Neural crest cell (in vitro differentiated cells): Measurements from ENCODE around the gene CARD19. TPM values are rescaled to one million over a fixed set of nuclear protein-coding genes. Genes with fewer than 3 reads are reported as not detected.

Experiments used
- DNase-seq: peaks from one replicate; pipeline ENCODE4 v3.0.0; 2021; ENCODE audit warnings: low read depth, mixed read lengths, low spot score
- H3K27ac Mint-ChIP-seq: one replicate; pipeline ENCODE4 v1.8.0; 2021; ENCODE audit warnings: mild to moderate bottlenecking, mixed read lengths; ENCODE audit not compliant: unreplicated experiment
- H3K27me3 Mint-ChIP-seq: 2 replicates; pipeline ENCODE4 v1.8.0; 2021; ENCODE audit warnings: low read depth, mild to moderate bottlenecking, mixed read lengths
- H3K36me3 Mint-ChIP-seq: 2 replicates; pipeline ENCODE4 v1.8.0; 2021; ENCODE audit warnings: low read depth, mild to moderate bottlenecking, mixed read lengths
- H3K4me1 Mint-ChIP-seq: 2 replicates; pipeline ENCODE4 v1.8.0; 2021; ENCODE audit warnings: mixed read lengths
- H3K4me3 Mint-ChIP-seq: one replicate; pipeline ENCODE4 v1.8.0; 2021; ENCODE audit warnings: mild to moderate bottlenecking, mixed read lengths
- H3K9me3 Mint-ChIP-seq: 2 replicates; pipeline ENCODE4 v1.8.0; 2021; ENCODE audit warnings: mixed read lengths
- CTCF ChIP-seq: fragments of 200-600 bp; sonication (generic); conservative IDR thresholded peaks from 2 replicates; pipeline ENCODE4 v1.5.0; 2021; ENCODE audit warnings: antibody characterized with exemption, mild to moderate bottlenecking
- total RNA-seq: library from RNA; stranded (reverse); gene quantifications from 2 replicates; pipeline ENCODE4 v1.2.1, GENCODE V29; 2021

Gene CARD19
- total RNA-seq, 1 donor from 2014 or later = 22.1 TPM

GRCh38 chr9:93107151-93107824 is 11.3 kb downstream of the CARD19 start:
- Mint-ChIP-seq H3K4me3 (no peak overlapping the region), H3K9me3 (peaks cover 10% of the 10 kb centered on the region), H3K36me3 (peaks cover 19% of the 10 kb centered on the region), H3K4me1 (peaks cover 5% of the 10 kb centered on the region), H3K27me3 (no peaks in the 10 kb centered on the region), H3K27ac (no peak overlapping the region)
- no peak for DNase-seq
- no peak for TF ChIP-seq CTCF

GRCh38 chr9:93107825-93108161 is 11.8 kb downstream of the CARD19 start:
- Mint-ChIP-seq H3K4me3 (no peak overlapping the region), H3K27me3 (no peaks in the 10 kb centered on the region), H3K4me1 (peaks cover 5% of the 10 kb centered on the region), H3K36me3 (peaks cover 16% of the 10 kb centered on the region), H3K9me3 (peaks cover 10% of the 10 kb centered on the region), H3K27ac (no peak overlapping the region)
- TF ChIP-seq CTCF = no peak
- no peak for DNase-seq

- Mint-ChIP-seq H3K36me3 (peaks cover 12% of the 10 kb centered on the region), H3K4me1 (peaks cover 5% of the 10 kb centered on the region), H3K27me3 (no peaks in the 10 kb centered on the region), H3K9me3 (peaks cover 6% of the 10 kb centered on the region), H3K27ac (no peak overlapping the region), H3K4me3 (no peak overlapping the region)
- DNase-seq = no peak
- TF ChIP-seq CTCF = no peak
Observed at GRCh38 chr9:93108291-93109041, 12.4 kb downstream of the CARD19 start.

GRCh38 chr9:93110311-93110855 is 14.4 kb downstream of the CARD19 start:
- H3K9me3 Mint-ChIP-seq = no peaks in the 10 kb centered on the region

GRCh38 chr9:93111001-93111370 is 15.0 kb downstream of the CARD19 start:
- DNase-seq = no peak
- no peaks in the 10 kb centered on the region for H3K27me3 Mint-ChIP-seq
- H3K27ac Mint-ChIP-seq = peak overlapping the region; percentile 57
- no peaks in the 10 kb centered on the region for H3K36me3 Mint-ChIP-seq
- no peak for TF ChIP-seq CTCF
- no peaks in the 10 kb centered on the region for H3K9me3 Mint-ChIP-seq
- H3K4me3 Mint-ChIP-seq = no peak overlapping the region
- peaks cover 5% of the 10 kb centered on the region for H3K4me1 Mint-ChIP-seq

More at GRCh38 chr9:93110311-93110855, 14.4 kb downstream of the CARD19 start:
- no peak for TF ChIP-seq CTCF
- peaks cover 5% of the 10 kb centered on the region for H3K4me1 Mint-ChIP-seq
- H3K4me3 Mint-ChIP-seq = no peak overlapping the region
- no peak for DNase-seq
- no peaks in the 10 kb centered on the region for H3K27me3 Mint-ChIP-seq
- peaks cover 3% of the 10 kb centered on the region for H3K36me3 Mint-ChIP-seq
- no peak overlapping the region for H3K27ac Mint-ChIP-seq
